Activated B cell treated with CpG ODN at 0.5 μM for 24 hours (primary cell): Measurements from ENCODE around the gene DFFB. TPM values are rescaled to one million over a fixed set of nuclear protein-coding genes. Genes with fewer than 3 reads are reported as not detected.

Source experiments
- ATAC-seq: fragments of 200-7000 bp; cut with Tn5 transposase; one replicate; pipeline ENCODE4 v1.10.0; 2021; ENCODE audit warnings: low read depth, mild to moderate bottlenecking, moderate library complexity
- CTCF ChIA-PET: fragments of 350-600 bp; sonication (Branson Sonifier 250); formaldehyde crosslinking; loops from one replicate; lab custom pipeline; 2021; ENCODE audit warnings: antibody characterized with exemption; lab: Charles Lee
- POLR2A ChIA-PET: fragments of 350-600 bp; sonication (Branson Sonifier 250); formaldehyde crosslinking; loops from one replicate; lab custom pipeline; 2021; ENCODE audit warnings: antibody characterized with exemption; lab: Charles Lee
- DNase-seq: peaks from one replicate; pipeline ENCODE4 v3.0.0; 2022
- H3K27ac Mint-ChIP-seq: one replicate; pipeline ENCODE4 v1.8.0; 2020; ENCODE audit warnings: mixed read lengths
- H3K27me3 Mint-ChIP-seq: one replicate; pipeline ENCODE4 v1.8.0; 2021; ENCODE audit warnings: mixed read lengths
- H3K36me3 Mint-ChIP-seq: one replicate; pipeline ENCODE4 v1.8.0; 2021; ENCODE audit warnings: low read depth, mixed read lengths
- H3K4me1 Mint-ChIP-seq: one replicate; pipeline ENCODE4 v1.8.0; 2021; ENCODE audit warnings: mixed read lengths
- H3K4me3 Mint-ChIP-seq: one replicate; pipeline ENCODE4 v1.8.0; 2020; ENCODE audit warnings: mild to moderate bottlenecking, mixed read lengths
- H3K9me3 Mint-ChIP-seq: one replicate; pipeline ENCODE4 v1.8.0; 2020; ENCODE audit warnings: mixed read lengths
- intact Hi-C: fragments of 100-400 bp; cut with micrococcal nuclease; formaldehyde crosslinking; loops from one replicate; pipeline ENCODE4 v1.15.1; 2024
- total RNA-seq: library from RNA; stranded (reverse); gene quantifications from 2 replicates; pipeline ENCODE4 v1.2.3, GENCODE V29; 2022
- TF ChIP-seq, protein P1 (sequence below): fragments of 200-600 bp; IDR thresholded peaks from one replicate; pipeline ENCODE4 v1.8.0; 2022; ENCODE audit warnings: antibody characterized with exemption, mild to moderate bottlenecking

DFFB gene
- total RNA-seq, 1 donor from 2014 or later = 10.5 TPM

DNA sequence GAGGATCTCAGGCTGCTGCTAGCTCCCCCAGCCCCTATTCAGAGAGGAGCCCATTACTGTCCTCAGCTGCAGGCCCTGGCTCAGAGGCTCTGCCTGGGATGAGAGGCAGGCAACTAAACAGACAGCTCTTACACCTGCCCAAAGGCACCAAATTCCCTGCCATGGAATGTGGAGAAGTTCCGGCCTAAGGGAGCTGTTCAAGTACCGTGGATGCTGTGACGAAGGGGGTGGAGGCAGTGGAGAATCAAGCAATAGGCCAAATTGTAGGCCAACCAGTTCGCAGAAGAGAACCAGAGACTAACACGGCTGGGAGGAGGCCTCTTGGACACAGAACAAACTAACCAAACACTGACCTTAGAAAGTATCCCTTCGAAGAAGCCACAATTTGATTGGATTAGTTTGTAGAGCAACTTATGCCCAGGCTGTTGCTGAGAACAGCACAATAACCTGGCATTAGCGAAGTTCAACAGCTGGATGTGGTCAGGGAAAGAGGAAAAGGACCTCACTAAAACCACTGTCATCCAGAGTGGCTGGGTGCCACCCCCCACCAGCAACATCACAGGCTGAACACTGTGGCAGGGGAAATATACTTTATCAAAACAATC is 39.2 kb downstream of the DFFB start:
- no peak for ATAC-seq
- H3K4me1 Mint-ChIP-seq = peaks cover 31% of the 10 kb centered on the region
- CTCF ChIA-PET = interaction anchor here (0.6 kb wide), 1 partner anchor 123 kb away, joined by 3 read pairs; no protein-coding TSS in a partner anchor
- intact Hi-C loops = no loop called here
- POLR2A ChIA-PET = no interaction called here
- H3K27me3 Mint-ChIP-seq = no peaks in the 10 kb centered on the region
- no peak overlapping the region for H3K4me3 Mint-ChIP-seq
- TF ChIP-seq, protein P1, sequence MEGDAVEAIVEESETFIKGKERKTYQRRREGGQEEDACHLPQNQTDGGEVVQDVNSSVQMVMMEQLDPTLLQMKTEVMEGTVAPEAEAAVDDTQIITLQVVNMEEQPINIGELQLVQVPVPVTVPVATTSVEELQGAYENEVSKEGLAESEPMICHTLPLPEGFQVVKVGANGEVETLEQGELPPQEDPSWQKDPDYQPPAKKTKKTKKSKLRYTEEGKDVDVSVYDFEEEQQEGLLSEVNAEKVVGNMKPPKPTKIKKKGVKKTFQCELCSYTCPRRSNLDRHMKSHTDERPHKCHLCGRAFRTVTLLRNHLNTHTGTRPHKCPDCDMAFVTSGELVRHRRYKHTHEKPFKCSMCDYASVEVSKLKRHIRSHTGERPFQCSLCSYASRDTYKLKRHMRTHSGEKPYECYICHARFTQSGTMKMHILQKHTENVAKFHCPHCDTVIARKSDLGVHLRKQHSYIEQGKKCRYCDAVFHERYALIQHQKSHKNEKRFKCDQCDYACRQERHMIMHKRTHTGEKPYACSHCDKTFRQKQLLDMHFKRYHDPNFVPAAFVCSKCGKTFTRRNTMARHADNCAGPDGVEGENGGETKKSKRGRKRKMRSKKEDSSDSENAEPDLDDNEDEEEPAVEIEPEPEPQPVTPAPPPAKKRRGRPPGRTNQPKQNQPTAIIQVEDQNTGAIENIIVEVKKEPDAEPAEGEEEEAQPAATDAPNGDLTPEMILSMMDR = no peak
- H3K9me3 Mint-ChIP-seq = peaks cover 6% of the 10 kb centered on the region
- peaks cover 50% of the 10 kb centered on the region for H3K36me3 Mint-ChIP-seq
- no peak overlapping the region for H3K27ac Mint-ChIP-seq
- DNase-seq = no peak

DNA sequence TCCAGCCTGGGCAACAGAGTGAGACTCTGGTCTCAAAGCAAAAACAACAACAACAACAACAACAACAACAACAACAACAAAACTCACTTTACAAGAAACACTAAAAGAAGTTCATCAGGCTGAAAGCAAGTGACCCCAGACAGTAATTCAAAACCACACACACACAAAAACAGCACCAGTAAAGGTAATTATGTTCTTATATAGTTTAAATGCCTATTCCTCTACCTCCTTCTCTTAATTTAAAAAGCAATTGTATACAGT is 41.1 kb downstream of the DFFB start:
- Mint-ChIP-seq H3K27me3 (no peaks in the 10 kb centered on the region), H3K4me3 (no peak overlapping the region), H3K27ac (no peak overlapping the region), H3K9me3 (peaks cover 6% of the 10 kb centered on the region), H3K4me1 (peaks cover 25% of the 10 kb centered on the region), H3K36me3 (peaks cover 40% of the 10 kb centered on the region)
- ATAC-seq = no peak
- intact Hi-C loops = no loop called here
- CTCF ChIA-PET = no interaction called here
- no peak for DNase-seq
- TF ChIP-seq, protein P1 = no peak
- POLR2A ChIA-PET = no interaction called here

DNA sequence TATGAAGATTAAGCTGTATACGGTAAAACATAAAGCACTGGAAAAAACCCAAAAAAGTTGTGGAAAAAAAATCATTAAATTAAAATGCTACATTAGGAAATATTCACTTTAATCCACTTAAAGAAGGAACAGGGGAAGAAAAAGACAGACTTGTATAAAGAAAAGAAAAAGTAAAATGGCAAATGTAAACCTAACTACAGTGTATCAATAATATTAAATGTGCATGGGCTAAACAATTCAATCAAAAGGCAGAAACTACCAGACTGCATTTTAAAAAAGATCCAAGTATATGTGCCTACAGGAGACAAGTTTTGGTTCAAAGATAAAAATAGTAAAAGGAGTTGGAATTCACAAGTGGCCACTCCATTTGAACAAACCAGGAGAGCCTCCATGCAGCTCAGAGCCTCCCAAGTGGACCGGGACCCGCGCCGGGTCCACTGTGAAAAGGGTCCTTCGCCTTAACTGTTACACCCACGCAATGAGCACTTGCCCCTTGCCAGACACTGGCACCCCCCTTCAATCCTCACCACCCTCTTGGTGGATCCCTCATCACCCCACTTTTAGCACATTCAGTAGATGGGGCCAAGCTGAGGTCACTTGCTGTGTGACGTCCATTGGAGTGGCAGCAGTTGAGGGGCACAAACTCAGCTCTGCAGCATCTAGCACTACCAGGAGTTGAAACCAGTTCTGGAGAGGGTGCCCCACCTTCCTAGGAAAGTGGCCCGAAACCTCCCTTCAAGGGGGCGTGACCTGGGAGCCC is 41.9 kb downstream of the DFFB start:
- POLR2A ChIA-PET = interaction anchor here (1.3 to 2.9 kb wide), 3 partner anchors 9 to 127 kb away, joined by 3 to 20 read pairs (median 4); partner anchors contain the start of genes CEP104 and DFFB
- H3K9me3 Mint-ChIP-seq = peaks cover 6% of the 10 kb centered on the region

DNA sequence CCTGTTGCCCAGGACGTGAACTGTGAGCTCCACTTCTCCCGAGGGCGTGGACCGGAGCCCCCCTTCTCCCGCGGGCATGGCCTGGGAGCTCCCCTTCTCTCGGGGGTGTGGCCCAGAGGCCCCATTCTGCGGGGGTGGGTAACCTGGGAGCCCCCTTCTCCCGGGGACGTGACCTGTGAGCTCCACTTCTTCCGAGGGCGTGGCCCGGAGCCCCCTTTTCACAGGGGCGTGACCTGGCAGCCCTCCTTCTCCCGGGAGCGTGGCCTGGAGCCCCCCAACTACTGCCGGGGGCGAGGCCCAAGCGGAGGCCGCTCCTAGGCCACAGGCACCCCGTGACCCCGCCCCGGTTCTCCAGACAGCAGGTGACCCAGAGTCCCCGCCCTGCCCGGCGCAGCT is 42.5 kb downstream of the DFFB start:
- peaks cover 25% of the 10 kb centered on the region for H3K4me1 Mint-ChIP-seq
- H3K27me3 Mint-ChIP-seq = no peaks in the 10 kb centered on the region
- H3K36me3 Mint-ChIP-seq = peaks cover 36% of the 10 kb centered on the region
- POLR2A ChIA-PET = interaction anchor here (1.3 to 2.9 kb wide), 3 partner anchors 9 to 128 kb away, joined by 3 to 20 read pairs (median 4); partner anchors contain the start of genes CEP104 and DFFB
- intact Hi-C loops = loop anchor here (1.0 to 10.0 kb wide), 9 partner anchors 42 to 1507 kb away; partner anchors contain the start of genes CEP104, DFFB, LRRC47 and MORN1
- H3K9me3 Mint-ChIP-seq = peaks cover 6% of the 10 kb centered on the region
- TF ChIP-seq, protein P1 = no peak
- no peak for ATAC-seq
- DNase-seq = no peak
- peak overlapping the region; percentile 94 for H3K4me3 Mint-ChIP-seq
- peak overlapping the region; percentile 97 for H3K27ac Mint-ChIP-seq
- CTCF ChIA-PET = interaction anchor here (1.1 kb wide), 1 partner anchor 42 kb away, joined by 5 read pairs; the partner anchor contains the start of gene DFFB

More for the DNA sequence above, 41.9 kb downstream of the DFFB start:
- H3K27ac Mint-ChIP-seq = peak overlapping the region; percentile 97
- no peaks in the 10 kb centered on the region for H3K27me3 Mint-ChIP-seq
- H3K4me1 Mint-ChIP-seq = peaks cover 25% of the 10 kb centered on the region
- intact Hi-C loops = no loop called here
- DNase-seq (no peak), ATAC-seq (no peak)
- TF ChIP-seq, protein P1 = no peak
- CTCF ChIA-PET = interaction anchor here (1.1 kb wide), 1 partner anchor 41 kb away, joined by 5 read pairs; the partner anchor contains the start of gene DFFB
- H3K36me3 Mint-ChIP-seq = peaks cover 38% of the 10 kb centered on the region
- H3K4me3 Mint-ChIP-seq = peak overlapping the region; percentile 94
